ENCODE results near the gene FMC1.

DNA sequence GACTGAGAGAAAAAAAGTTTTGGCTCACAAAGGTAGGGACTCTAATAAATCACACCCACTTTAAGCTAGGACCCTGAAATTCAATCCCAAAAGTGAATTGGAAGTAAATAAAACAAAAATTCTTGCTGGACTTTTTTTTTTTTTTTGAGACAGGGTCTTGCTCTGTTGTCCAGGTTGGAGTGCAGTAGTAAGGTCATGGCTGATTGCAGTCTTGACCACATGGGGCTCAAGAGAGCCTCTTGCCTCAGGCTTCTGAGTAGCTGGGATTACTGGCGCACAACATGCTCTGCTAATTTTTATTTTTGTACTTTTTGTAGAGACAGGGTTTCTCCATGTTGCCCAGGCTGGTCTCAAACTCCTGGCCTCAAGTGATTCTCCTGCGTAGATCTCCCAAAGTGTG, 13.6 kb downstream of the FMC1 start:
- no peak for TF ChIP-seq POLR2A (IDR thresholded peaks at IDR 0.05)
- TF ChIP-seq, protein P1, sequence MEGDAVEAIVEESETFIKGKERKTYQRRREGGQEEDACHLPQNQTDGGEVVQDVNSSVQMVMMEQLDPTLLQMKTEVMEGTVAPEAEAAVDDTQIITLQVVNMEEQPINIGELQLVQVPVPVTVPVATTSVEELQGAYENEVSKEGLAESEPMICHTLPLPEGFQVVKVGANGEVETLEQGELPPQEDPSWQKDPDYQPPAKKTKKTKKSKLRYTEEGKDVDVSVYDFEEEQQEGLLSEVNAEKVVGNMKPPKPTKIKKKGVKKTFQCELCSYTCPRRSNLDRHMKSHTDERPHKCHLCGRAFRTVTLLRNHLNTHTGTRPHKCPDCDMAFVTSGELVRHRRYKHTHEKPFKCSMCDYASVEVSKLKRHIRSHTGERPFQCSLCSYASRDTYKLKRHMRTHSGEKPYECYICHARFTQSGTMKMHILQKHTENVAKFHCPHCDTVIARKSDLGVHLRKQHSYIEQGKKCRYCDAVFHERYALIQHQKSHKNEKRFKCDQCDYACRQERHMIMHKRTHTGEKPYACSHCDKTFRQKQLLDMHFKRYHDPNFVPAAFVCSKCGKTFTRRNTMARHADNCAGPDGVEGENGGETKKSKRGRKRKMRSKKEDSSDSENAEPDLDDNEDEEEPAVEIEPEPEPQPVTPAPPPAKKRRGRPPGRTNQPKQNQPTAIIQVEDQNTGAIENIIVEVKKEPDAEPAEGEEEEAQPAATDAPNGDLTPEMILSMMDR (IDR thresholded peaks at IDR 0.05) = no peak
